ENCODE data around the gene MASP1. TPM values are rescaled to one million over a fixed set of nuclear protein-coding genes. Genes with fewer than 3 reads are reported as not detected.

Gene MASP1
- total RNA-seq, 1 experiment from 2014 or later = 3.3 TPM

GRCh38 chr3:187265461-187265955, 26.0 kb downstream of the MASP1 start:
- no peak for DNase-seq (ENCODE audit: low read depth)

GRCh38 chr3:187264911-187265310, 26.6 kb downstream of the MASP1 start:
- DNase-seq (ENCODE audit: low read depth) = peak; percentile 27

- peak; percentile 92 for DNase-seq (ENCODE audit: low read depth)
These were observed 27.5 kb downstream of the MASP1 start for GRCh38 chr3:187264021-187264420.

DNA sequence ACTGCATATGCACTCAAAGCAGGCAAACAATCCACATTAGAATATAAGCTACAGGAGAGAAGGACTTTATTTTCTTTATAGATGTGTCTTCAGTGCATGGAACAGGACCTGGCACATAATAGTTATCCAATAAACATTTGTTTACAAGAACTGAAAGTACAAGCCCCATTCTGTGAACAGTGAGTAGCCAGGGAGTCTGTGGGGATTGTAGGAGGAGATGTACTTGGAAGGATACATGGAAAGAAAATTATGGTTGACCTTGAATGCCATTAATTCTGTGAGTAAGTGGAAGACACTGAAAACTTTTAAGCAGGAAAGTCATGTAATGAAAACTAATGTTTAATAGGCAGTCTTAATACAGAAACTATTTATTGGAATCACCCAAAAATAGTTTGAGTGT, 28.3 kb downstream of the MASP1 start:
- peak; percentile 68 for DNase-seq (ENCODE audit: low read depth)

DNA sequence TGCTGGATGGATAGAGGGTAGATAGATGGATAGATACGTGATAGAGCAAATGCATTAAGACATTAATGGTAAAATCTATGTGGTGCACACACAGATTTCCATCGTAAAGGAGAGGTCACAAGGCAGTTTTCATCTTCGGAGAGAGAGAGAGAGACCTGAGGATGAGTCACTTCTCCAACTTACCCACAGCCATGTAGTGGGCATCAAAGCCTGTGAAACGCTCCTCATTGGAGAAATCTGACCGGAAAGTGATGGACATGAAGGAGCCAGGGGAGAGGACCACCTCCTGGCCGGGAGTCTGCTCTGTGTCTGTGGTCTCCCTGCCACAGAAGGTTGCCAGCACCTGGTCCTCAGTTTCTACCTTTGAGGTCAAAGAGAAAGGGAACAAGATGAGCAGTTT, 29.2 kb downstream of the MASP1 start:
- DNase-seq (ENCODE audit: low read depth) = peak; percentile 55

DNA sequence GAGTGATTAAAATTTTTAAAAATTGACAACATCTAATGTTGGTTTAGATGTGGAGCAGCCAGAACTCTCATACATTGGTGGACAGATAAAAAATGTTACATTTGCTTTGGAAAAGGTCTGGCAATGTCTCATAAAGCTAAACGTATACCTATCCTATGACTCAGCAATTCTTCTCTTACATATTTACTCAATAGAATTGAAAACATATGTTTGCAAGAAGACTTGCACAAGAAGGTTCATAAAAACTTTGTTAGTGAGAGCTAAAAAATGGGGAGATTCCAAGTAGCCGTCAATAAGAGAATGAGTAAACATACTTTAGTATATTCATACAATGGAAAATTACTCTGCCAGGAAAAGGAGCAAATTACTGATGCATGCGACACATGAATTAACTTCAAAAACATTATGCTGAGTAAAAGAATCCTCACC, 30.0 kb downstream of the MASP1 start:
- peak; percentile 28 for DNase-seq (ENCODE audit: low read depth)

DNA sequence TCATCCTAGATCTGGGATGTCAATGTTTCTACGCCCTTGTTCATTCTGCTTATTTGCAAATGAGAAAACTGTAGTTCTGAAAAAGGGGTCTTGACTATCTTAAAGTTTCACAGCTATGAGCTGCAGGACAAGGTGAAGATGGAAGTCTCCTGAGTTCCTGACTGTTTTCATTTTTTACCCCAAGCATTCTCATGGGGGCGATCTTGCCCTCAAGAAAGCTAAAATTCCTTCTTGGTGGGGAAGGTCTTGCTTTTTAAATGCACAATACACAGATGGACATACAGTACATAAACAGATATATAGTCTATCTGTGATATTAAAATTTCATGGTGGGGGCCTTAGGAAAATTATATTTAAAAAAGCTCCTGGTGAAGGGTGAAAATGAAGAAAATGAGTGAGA, 32.4 kb downstream of the MASP1 start:
- no peak for DNase-seq (ENCODE audit: low read depth)

DNA sequence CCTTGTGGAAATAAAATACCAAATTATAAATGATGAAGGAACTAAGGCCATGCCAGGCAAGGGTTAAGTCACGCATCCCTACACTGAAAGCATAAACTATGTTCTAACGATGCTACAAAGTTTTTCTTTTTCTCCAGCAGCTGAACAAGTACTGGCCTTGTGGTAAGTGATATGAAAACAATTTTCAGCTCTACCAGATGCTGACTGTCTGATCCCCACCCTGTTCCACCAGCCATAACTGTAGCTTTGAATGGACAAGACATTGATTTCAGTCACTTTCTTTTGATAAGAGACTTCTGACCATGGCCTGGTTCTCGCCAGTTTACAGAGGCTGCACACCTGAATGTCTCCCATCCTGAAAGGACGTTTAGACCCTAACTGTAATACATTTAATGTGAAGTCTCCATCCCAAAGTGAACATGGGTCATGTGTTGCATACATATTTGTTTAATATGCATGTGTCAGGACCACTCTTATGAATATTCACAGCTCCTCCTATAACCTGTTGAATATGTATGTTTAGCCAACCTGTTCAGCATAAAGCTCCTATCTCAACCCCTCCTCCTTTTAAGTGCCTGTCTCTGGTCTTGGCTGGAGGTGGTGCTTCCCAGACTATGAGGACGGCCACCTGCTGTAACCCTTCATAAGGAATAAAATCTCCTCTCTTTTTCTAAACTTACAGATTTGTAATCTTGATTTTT, 33.4 kb downstream of the MASP1 start:
- DNase-seq (ENCODE audit: low read depth) = no peak

- DNase-seq (ENCODE audit: low read depth) = no peak
These were observed 34.1 kb downstream of the MASP1 start for GRCh38 chr3:187257471-187257870.

GRCh38 chr3:187256051-187256616, 35.4 kb downstream of the MASP1 start:
- DNase-seq (ENCODE audit: low read depth) = no peak

DNA sequence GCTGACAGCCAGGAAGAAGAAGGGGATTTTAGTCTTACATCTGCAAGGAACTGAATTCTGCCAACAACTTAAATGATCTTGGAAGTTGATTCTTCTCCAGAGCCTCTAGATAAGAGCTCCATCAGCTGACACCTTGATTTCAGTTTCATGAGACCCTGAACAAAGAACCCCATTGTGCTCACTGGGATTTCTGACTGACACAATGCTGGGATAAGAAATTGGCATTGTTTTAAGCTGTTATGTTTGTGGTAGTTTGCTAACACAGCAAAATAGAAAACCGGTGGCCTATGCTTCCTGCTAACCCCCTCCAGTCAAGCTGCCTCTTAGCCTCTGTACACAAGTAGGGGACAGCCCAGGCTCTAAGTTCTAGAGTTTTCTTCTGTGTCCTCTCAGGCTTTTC, 36.2 kb downstream of the MASP1 start:
- DNase-seq (ENCODE audit: low read depth) = no peak

GRCh38 chr3:187252311-187252710, 39.2 kb downstream of the MASP1 start:
- no peak for DNase-seq (ENCODE audit: low read depth)

- DNase-seq (ENCODE audit: low read depth) = no peak
These were observed 39.9 kb downstream of the MASP1 start for GRCh38 chr3:187251599-187251998.

GRCh38 chr3:187247398-187247797, 44.1 kb downstream of the MASP1 start:
- no peak for DNase-seq (ENCODE audit: low read depth)

DNA sequence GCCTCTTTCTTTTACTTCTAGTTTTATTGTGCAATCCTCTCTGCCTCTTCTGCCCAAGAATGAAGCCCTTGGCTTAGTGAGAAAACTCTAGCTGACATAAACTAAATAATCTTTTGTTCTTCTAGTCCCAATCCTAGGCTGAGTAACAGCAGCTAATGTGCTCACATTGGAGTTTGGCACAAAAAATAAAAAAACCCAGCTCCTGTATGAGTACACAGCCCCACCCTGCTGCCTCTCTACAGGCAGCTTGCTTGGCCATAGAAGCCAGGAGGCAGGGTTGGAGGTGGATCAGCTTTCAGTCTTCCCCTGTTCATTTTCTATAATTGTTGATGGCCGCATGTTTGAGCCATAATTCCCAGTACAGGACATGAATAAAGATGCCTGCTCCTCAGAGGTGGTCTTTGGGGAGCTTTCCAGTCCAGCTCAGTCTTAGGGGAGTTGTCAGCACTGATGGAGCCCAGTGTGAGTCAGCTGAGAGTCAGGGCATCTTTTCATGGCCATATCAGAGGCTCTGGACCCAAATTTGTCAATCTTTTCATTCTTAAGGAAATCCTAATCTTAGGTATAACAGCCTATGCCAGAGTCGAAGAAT, 47.5 kb downstream of the MASP1 start:
- DNase-seq (ENCODE audit: low read depth) = no peak

DNA sequence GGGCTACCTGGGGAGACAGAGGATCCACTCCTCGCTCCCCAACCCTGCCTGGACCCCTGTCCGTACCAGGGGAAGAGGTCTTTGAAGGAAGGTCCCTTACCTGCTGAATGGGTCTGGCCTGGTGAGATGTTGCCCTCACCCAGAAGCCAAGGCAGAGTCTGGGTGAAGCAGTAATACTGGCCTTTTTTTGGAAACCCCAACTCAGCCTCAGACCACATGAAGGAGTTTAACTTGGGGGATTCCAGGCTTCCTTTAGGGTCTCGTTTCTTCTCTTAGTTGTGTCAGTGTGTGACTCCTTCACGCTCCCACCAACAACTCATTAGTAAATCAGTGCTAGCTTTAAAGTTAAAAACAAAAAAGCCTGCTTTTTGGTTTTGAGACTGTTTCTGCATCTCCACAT, 48.6 kb downstream of the MASP1 start:
- no peak for DNase-seq (ENCODE audit: low read depth)

DNA sequence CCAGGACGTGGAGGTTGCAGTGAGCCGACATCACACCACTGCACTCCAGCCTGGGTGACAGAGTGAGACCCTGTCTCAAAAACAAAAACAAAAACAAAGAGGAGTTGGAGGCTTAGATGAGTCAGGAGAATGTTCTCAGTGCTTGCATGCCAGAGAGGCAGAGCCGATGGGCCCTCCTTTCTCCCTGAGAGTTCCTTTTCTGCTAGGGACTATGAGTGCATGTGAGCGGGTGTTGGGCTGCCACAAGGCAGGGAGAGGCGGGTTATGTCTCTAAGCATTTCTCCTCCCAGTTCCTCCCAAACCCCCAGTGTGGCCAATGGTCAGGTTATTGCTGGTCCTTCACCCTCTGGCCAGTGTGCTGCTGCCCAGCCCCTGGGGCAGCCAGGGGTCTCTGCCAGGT, 49.1 kb downstream of the MASP1 start:
- DNase-seq (ENCODE audit: low read depth) = no peak

GRCh38 chr3:187238835-187239234, 52.7 kb downstream of the MASP1 start:
- peak; percentile 51 for DNase-seq (ENCODE audit: low read depth)

- DNase-seq (ENCODE audit: low read depth) = no peak
These were observed 53.3 kb downstream of the MASP1 start for GRCh38 chr3:187238239-187238638.

DNA sequence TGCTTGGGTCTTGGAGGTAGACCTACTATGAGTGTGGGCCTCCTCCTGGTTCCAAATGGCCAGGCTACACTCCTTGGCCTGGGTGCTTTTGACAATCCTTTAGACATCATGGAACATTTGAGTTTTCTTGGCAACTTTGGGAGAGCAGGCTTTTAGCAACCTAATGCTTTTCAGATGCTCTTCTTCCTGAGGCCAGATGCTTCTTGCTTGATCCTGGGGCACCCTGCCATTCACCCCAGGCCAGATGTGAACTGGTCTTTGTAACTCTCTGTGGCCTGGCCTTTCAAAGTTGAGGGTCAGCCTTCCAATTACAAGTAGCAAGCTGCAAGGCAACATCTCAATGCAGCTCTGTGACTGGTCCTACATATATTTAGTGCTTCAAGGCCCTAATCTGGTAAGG, 53.8 kb downstream of the MASP1 start:
- DNase-seq (ENCODE audit: low read depth) = no peak

- no peak for DNase-seq (ENCODE audit: low read depth)
These were observed 54.6 kb downstream of the MASP1 start for GRCh38 chr3:187236962-187237361.

DNA sequence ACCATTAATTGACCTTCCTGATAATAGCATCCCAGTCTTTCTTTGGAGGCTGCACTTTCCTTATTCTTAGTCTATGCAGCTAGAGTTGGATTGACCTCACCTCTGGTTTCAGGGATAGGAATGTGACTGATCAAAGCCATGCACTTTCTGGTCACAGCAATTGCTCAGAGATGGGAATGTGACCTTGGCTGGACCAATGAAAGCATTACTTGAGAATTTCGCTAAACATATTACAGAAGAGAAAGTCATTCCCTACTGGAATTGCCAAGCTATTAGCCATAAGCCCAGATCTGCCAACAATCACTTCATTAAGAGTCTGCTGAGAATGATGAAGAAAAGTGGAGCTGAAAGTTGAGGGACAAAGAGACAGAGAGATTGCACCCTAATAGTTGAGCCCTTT, 61.5 kb downstream of the MASP1 start:
- no peak for DNase-seq (ENCODE audit: low read depth)

GRCh38 chr3:187228740-187229139, 62.8 kb downstream of the MASP1 start:
- DNase-seq (ENCODE audit: low read depth) = no peak

Data from M059J (cell line).